ENCODE data around the gene USP34.

- no peak for TF ChIP-seq TAF1 (IDR thresholded peaks at IDR 0.05; ENCODE audit: low read depth)
- TF ChIP-seq TCF12 (IDR thresholded peaks at IDR 0.05; ENCODE audit: low read depth) = no peak
- TF ChIP-seq MAX (IDR thresholded peaks at IDR 0.05) = no peak
- TF ChIP-seq YY1 (IDR thresholded peaks at IDR 0.05; ENCODE audit: low read depth) = no peak
- TF ChIP-seq EP300 (IDR thresholded peaks at IDR 0.05; ENCODE audit: borderline replicate concordance) = no peak
- TF ChIP-seq CREB1 (IDR thresholded peaks at IDR 0.05; ENCODE audit: low read depth) = no peak
- no peak for TF ChIP-seq CEBPB (IDR thresholded peaks at IDR 0.05)
- no peak for TF ChIP-seq USF1 (IDR thresholded peaks at IDR 0.05)
- no peak for TF ChIP-seq RAD21 (IDR thresholded peaks at IDR 0.05; ENCODE audit: low read depth)
- no peak for TF ChIP-seq ZBTB7A (IDR thresholded peaks at IDR 0.05; ENCODE audit: low read depth)
- no peak for TF ChIP-seq TEAD4 (IDR thresholded peaks at IDR 0.05)
- no peak for TF ChIP-seq EGR1 (IDR thresholded peaks at IDR 0.05)
- TF ChIP-seq NFIC (IDR thresholded peaks at IDR 0.05) = no peak
Measured at GRCh38 chr2:61334466-61334865, 136.4 kb downstream of the USP34 start.

All from Ishikawa (cell line).